K562 (cell line): ENCODE data around the gene ZNF428. TPM values are rescaled to one million over a fixed set of nuclear protein-coding genes. Genes with fewer than 3 reads are reported as not detected.
A peak's percentile ranks its signal among the peaks of the same experiment; 100 is the strongest.

Experiments
- COPS2 ChIP-seq: fragments of 450-650 bp; conservative IDR thresholded peaks from 2 replicates; pipeline ENCODE4 v1.6.1; 2016; ENCODE audit warnings: mild to moderate bottlenecking, moderate library complexity
- EP400 ChIP-seq: fragments of 450-650 bp; IDR thresholded peaks from 2 replicates; pipeline ENCODE4 v1.6.1; 2017; ENCODE audit warnings: antibody characterized with exemption, mild to moderate bottlenecking, moderate library complexity
- FOXM1 ChIP-seq, 2 experiments: fragments of 450-650 bp in 1 of 2; sonication (generic) in 1 of 2; formaldehyde crosslinking in 1 of 2; IDR thresholded peaks; 2 replicates each; pipeline versions ENCODE4 v1.6.1 to v1.9.0; 2017 to 2022; ENCODE audit warnings: low read depth in 2 of 2, mild to moderate bottlenecking in 2 of 2, missing genetic modification reagents in 1 of 2, moderate library complexity in 1 of 2
- NR1H2 ChIP-seq: sonication (generic); formaldehyde crosslinking; IDR thresholded peaks from 2 replicates; pipeline ENCODE4 v1.4.0; 2020; ENCODE audit warnings: mild to moderate bottlenecking, missing genetic modification reagents
- POLR3A ChIP-seq: IDR thresholded peaks from 2 replicates; pipeline ENCODE4 v1.6.1; 2011; ENCODE audit warnings: borderline replicate concordance, mild to moderate bottlenecking, moderate library complexity; ENCODE audit not compliant: insufficient read length, insufficient read depth; ENCODE audit errors: extremely low read depth
- ZNF766 ChIP-seq: fragments of 200-800 bp; sonication (Bioruptor generic); conservative IDR thresholded peaks from 2 replicates; pipeline ENCODE4 v1.6.1; 2016; ENCODE audit warnings: missing genetic modification characterization, missing compliant biosample characterization
- polyA plus RNA-seq, 8 experiments: library from polyadenylated mRNA; depleted of rRNA in 4 of 8; stranded (reverse) in 5 of 8; unstranded in 3 of 8; fragments of >200 nt; fragmentation: Nextera tagmentation in 2 of 8; fragmentation: Illumina TruSeq in 1 of 8; extraction: Ambion mirVana in 2 of 8; extraction: Trizol in 1 of 8; gene quantifications; 2 replicates each; pipeline versions ENCODE4 v1.2.1 to v1.2.3, GENCODE V29; 2011 to 2014; ENCODE audit warnings: inconsistent platforms in 1 of 8, missing spikeins in 1 of 8
- total RNA-seq, 7 experiments: library from RNA; depleted of rRNA in 6 of 7; stranded (reverse); fragments of >200 nt in 6 of 7; fragmentation: Illumina TruSeq in 2 of 7; extraction: Trizol in 2 of 7; gene quantifications; 2 replicates each; pipeline versions ENCODE4 v1.2.1 to v1.2.3, GENCODE V29; 2011 to 2021; ENCODE audit warnings: low replicate concordance in 1 of 7
- TF ChIP-seq, protein P1 (sequence below): fragments of 250-450 bp; sonication (Bioruptor Pico); IDR thresholded peaks from 2 replicates; pipeline ENCODE4 v1.4.0; 2020
- TF ChIP-seq, protein P2 (sequence below): fragments of 250-450 bp; sonication (Bioruptor Pico); IDR thresholded peaks from 2 replicates; pipeline ENCODE4 v1.5.0; 2020; ENCODE audit warnings: mild to moderate bottlenecking
- TF ChIP-seq, protein P3 (sequence below), 2 experiments: fragments of 450-650 bp in 1 of 2; sonication (generic) in 1 of 2; formaldehyde crosslinking; conservative IDR thresholded peaks; 2 replicates each; pipeline versions ENCODE4 v1.4.0 to v1.8.1; 2020 to 2022; ENCODE audit warnings: mild to moderate bottlenecking in 1 of 2, missing genetic modification reagents in 1 of 2
- TF ChIP-seq, protein P4 (sequence below): fragments of 250-450 bp; sonication (Bioruptor Pico); IDR thresholded peaks from 2 replicates; pipeline ENCODE4 v1.5.0; 2021; ENCODE audit warnings: mild to moderate bottlenecking, borderline replicate concordance
- TF ChIP-seq, protein P5 (sequence below): fragments of 450-650 bp; formaldehyde crosslinking; conservative IDR thresholded peaks from 2 replicates; pipeline ENCODE4 v1.4.0; 2022; ENCODE audit warnings: mild to moderate bottlenecking, missing genetic modification characterization

Gene ZNF428
- total and polyA plus RNA-seq, 9 of the 15 experiments (the other 6 are each of a cell fraction or from before 2014, with no cell fraction given) = 0.15 to 85.7 (median 15.9) TPM

DNA sequence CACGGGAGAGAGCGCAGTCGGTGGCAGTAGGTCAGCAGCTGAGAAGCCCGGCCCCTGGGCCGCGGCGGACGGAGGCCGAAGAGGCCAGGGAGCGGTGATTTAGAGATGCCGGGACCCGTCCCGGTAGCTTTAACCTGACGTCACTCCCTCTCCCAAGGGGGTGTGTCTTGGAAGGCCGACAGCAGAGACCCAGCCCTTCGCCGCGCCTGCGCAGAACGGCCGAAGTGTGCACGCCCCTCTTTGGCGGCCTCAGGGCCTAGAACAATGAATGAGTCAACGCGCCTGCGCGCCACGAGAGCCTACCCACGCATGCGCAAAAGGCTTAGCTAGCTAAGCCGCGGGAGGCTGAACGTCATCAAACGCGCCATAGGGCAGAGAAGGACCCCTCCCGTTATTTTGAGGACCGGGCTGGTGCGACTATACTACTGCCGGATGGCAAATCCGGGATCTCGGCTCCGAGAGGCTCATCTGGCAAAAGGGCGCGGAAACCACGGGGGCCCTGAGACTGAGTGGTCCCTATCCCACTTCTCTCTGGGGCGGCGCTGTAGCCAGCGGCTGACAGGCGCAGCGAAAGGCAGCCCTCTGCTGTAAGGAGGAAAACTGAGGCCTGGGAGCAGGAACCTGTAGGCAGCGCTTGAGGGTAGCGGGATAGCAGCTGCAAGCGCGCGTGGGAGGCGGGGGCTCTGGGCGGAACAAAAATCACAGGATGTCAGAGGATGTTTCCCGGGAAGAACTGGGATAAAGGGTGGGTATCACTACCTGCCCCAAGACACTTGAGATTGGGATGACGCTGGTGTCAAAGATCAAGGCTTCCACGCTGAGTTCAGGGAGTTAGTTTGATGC, 23.2 kb downstream of the ZNF428 start, which contains the start of the genes IRGQ and ZNF576 (continued):
- TF ChIP-seq, protein P1, sequence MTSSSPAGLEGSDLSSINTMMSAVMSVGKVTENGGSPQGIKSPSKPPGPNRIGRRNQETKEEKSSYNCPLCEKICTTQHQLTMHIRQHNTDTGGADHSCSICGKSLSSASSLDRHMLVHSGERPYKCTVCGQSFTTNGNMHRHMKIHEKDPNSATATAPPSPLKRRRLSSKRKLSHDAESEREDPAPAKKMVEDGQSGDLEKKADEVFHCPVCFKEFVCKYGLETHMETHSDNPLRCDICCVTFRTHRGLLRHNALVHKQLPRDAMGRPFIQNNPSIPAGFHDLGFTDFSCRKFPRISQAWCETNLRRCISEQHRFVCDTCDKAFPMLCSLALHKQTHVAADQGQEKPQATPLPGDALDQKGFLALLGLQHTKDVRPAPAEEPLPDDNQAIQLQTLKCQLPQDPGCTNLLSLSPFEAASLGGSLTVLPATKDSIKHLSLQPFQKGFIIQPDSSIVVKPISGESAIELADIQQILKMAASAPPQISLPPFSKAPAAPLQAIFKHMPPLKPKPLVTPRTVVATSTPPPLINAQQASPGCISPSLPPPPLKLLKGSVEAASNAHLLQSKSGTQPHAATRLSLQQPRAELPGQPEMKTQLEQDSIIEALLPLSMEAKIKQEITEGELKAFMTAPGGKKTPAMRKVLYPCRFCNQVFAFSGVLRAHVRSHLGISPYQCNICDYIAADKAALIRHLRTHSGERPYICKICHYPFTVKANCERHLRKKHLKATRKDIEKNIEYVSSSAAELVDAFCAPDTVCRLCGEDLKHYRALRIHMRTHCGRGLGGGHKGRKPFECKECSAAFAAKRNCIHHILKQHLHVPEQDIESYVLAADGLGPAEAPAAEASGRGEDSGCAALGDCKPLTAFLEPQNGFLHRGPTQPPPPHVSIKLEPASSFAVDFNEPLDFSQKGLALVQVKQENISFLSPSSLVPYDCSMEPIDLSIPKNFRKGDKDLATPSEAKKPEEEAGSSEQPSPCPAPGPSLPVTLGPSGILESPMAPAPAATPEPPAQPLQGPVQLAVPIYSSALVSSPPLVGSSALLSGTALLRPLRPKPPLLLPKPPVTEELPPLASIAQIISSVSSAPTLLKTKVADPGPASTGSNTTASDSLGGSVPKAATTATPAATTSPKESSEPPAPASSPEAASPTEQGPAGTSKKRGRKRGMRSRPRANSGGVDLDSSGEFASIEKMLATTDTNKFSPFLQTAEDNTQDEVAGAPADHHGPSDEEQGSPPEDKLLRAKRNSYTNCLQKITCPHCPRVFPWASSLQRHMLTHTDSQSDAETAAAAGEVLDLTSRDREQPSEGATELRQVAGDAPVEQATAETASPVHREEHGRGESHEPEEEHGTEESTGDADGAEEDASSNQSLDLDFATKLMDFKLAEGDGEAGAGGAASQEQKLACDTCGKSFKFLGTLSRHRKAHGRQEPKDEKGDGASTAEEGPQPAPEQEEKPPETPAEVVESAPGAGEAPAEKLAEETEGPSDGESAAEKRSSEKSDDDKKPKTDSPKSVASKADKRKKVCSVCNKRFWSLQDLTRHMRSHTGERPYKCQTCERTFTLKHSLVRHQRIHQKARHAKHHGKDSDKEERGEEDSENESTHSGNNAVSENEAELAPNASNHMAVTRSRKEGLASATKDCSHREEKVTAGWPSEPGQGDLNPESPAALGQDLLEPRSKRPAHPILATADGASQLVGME (CRISPR knock-in tag) = peak; percentile 89
- TF ChIP-seq POLR3A (no peak), EP400 (peak; percentile 92), NR1H2 (CRISPR knock-in tag) (no peak), ZNF766 (CRISPR knock-in tag) (no peak), COPS2 (no peak), FOXM1 (IDR thresholded peaks at IDR 0.05; ENCODE audit: low read depth) (no peak), FOXM1 (CRISPR knock-in tag; IDR thresholded peaks at IDR 0.05; ENCODE audit: low read depth) (no peak)
- TF ChIP-seq, protein P2, sequence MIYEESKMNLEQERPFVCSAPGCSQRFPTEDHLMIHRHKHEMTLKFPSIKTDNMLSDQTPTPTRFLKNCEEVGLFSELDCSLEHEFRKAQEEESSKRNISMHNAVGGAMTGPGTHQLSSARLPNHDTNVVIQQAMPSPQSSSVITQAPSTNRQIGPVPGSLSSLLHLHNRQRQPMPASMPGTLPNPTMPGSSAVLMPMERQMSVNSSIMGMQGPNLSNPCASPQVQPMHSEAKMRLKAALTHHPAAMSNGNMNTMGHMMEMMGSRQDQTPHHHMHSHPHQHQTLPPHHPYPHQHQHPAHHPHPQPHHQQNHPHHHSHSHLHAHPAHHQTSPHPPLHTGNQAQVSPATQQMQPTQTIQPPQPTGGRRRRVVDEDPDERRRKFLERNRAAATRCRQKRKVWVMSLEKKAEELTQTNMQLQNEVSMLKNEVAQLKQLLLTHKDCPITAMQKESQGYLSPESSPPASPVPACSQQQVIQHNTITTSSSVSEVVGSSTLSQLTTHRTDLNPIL = no peak
- TF ChIP-seq, protein P3, sequence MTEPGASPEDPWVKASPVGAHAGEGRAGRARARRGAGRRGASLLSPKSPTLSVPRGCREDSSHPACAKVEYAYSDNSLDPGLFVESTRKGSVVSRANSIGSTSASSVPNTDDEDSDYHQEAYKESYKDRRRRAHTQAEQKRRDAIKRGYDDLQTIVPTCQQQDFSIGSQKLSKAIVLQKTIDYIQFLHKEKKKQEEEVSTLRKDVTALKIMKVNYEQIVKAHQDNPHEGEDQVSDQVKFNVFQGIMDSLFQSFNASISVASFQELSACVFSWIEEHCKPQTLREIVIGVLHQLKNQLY (CRISPR knock-in tag; conservative IDR thresholded peaks at IDR 0.05) = 0 out of 4 replicates have a peak, but pooled peaks of 1 of the 2 experiments have one; percentile 68
- TF ChIP-seq, protein P4, sequence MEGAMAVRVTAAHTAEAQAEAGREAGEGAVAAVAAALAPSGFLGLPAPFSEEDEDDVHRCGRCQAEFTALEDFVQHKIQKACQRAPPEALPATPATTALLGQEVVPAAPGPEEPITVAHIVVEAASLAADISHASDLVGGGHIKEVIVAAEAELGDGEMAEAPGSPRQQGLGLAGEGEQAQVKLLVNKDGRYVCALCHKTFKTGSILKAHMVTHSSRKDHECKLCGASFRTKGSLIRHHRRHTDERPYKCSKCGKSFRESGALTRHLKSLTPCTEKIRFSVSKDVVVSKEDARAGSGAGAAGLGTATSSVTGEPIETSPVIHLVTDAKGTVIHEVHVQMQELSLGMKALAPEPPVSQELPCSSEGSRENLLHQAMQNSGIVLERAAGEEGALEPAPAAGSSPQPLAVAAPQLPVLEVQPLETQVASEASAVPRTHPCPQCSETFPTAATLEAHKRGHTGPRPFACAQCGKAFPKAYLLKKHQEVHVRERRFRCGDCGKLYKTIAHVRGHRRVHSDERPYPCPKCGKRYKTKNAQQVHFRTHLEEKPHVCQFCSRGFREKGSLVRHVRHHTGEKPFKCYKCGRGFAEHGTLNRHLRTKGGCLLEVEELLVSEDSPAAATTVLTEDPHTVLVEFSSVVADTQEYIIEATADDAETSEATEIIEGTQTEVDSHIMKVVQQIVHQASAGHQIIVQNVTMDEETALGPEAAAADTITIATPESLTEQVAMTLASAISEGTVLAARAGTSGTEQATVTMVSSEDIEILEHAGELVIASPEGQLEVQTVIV (CRISPR knock-in tag) = no peak
- TF ChIP-seq, protein P5, sequence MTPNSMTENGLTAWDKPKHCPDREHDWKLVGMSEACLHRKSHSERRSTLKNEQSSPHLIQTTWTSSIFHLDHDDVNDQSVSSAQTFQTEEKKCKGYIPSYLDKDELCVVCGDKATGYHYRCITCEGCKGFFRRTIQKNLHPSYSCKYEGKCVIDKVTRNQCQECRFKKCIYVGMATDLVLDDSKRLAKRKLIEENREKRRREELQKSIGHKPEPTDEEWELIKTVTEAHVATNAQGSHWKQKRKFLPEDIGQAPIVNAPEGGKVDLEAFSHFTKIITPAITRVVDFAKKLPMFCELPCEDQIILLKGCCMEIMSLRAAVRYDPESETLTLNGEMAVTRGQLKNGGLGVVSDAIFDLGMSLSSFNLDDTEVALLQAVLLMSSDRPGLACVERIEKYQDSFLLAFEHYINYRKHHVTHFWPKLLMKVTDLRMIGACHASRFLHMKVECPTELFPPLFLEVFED (CRISPR knock-in tag) = peak; percentile 76; the same call in 1 of the 2 replicates
